ENCODE results near the gene WEE1.
"Not testable (repeated sequence)": the region's sequence is repeated elsewhere in the genome, so short reads cannot be mapped to it uniquely, and the experiment has no call there.

The WEE1 gene

GRCh38 chr11:9573052-9573774, at the start of gene WEE1:
Gene WEE1 (plus strand): TSS chr11:9573670. CDS start chr11:9573934, 264 bp downstream.
- no peak for TF ChIP-seq ZNF274 (IDR thresholded peaks at IDR 0.05; ENCODE audit: low read depth, low read length)
- H3K4me3 ChIP-seq (ENCODE audit: low read length): peak within 1 kb of the TSS; percentile 96

- no peak overlapping the region for H3K4me3 ChIP-seq (ENCODE audit: low read length)
- TF ChIP-seq ZNF274 (IDR thresholded peaks at IDR 0.05; ENCODE audit: low read depth, low read length): no peak
These were observed 49.5 kb upstream of the WEE1 start for GRCh38 chr11:9524001-9524400.

GRCh38 chr11:9525116-9525515, 48.4 kb upstream of the WEE1 start:
- H3K4me3 ChIP-seq (ENCODE audit: low read length): no peak overlapping the region

GRCh38 chr11:9527481-9528135, 45.9 kb upstream of the WEE1 start:
- no peak overlapping the region for H3K4me3 ChIP-seq (ENCODE audit: low read length)
- TF ChIP-seq ZNF274 (IDR thresholded peaks at IDR 0.05; ENCODE audit: low read depth, low read length): no peak

More at GRCh38 chr11:9525116-9525515, 48.4 kb upstream of the WEE1 start:
- TF ChIP-seq ZNF274 (IDR thresholded peaks at IDR 0.05; ENCODE audit: low read depth, low read length): no peak

GRCh38 chr11:9528136-9528501, 45.4 kb upstream of the WEE1 start:
- no peak for TF ChIP-seq ZNF274 (IDR thresholded peaks at IDR 0.05; ENCODE audit: low read depth, low read length)
- H3K4me3 ChIP-seq (ENCODE audit: low read length): no peak overlapping the region

DNA sequence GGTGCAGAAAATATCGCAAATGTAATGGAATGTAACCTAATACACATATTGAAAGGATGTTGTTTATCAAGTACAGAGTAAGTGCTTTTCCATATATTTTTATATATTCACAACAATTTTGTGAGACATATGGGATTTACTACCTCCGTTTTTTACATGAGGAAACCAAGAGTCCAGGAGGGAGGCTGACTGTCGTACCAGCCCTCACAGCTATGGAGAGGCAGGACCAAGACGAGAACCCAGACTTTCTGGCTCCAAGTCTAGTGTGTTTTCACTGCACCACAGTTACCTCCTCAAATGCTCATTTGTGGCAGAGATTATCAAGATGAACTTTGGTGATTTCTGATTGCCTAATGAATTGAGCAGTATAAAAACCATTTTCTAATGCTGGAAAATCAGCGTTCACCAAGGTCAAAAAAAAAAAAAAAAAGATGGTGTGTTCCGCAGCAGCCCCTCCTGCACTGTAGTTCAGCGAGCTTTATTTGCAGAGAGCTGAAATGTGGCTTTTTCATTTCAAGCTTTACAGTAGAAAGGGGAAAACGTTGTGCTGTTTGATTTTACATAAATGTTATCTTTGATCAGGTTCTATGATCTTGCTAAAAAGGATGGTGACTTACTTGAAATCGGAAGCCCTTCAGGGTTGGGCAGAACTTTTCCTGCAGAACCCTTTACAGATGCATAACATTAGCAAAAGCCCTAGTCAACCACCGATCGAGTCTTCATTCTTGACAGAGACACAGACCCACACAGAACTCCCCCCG, 44.7 kb upstream of the WEE1 start:
- no peak overlapping the region for H3K4me3 ChIP-seq (ENCODE audit: low read length)

DNA sequence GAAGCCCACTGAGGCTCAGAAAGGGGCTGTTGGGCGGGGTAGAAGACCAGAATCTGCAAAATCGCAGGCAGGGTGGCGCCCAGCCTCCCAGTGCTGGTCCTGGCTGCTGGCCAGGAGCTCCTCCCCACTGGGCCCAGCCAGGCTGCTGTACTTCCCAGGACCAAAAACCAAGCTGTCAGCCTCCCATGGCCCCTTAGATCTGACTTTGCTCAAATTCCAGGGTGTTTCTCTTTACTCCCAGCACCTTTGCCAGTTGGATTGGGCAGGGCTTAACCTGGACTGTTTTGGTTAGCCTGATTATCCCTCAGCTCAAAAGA, 44.2 kb upstream of the WEE1 start:
- H3K4me3 ChIP-seq (ENCODE audit: low read length): no peak overlapping the region
- no peak for TF ChIP-seq ZNF274 (IDR thresholded peaks at IDR 0.05; ENCODE audit: low read depth, low read length)

More for the DNA sequence above, 44.7 kb upstream of the WEE1 start:
- no peak for TF ChIP-seq ZNF274 (IDR thresholded peaks at IDR 0.05; ENCODE audit: low read depth, low read length)

- H3K4me3 ChIP-seq (ENCODE audit: low read length): no peak overlapping the region
- no peak for TF ChIP-seq ZNF274 (IDR thresholded peaks at IDR 0.05; ENCODE audit: low read depth, low read length)
These were observed 43.3 kb upstream of the WEE1 start for GRCh38 chr11:9530020-9530621.

DNA sequence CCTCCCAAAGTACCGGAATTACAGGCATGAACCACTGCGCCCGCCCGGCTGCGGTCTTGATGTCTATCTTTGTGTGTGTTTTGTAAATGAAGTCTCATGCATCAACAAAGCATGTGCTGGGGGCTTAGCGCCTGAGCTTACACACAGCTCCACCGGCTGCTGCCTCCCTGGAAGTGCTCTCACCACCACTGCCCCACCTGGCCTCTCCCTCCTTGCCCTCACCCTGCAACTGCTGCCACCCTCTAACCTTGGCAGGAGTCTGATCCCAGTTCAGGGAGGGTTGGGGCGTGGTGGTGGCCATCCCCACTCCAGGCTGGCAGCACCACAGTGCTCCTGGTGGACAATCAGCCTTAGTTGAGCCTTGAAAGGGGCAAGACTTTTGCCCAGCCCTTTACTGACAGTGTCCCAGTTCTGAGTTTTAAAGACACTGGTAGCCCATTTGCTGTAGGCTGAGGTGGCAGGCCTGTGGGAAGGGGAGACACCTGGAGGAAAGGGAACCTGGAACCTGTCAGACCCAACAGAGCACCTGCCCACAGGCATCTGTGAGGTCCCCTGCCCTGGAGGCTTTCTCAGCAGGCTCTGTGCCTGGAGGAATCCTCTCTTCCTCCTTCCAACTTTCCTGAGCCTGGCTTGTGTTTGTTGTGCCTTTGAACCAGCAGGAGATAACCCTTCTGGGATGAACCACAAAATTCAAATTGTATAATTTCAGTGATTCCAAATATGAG, 42.4 kb upstream of the WEE1 start:
- no peak for TF ChIP-seq ZNF274 (IDR thresholded peaks at IDR 0.05; ENCODE audit: low read depth, low read length)
- H3K4me3 ChIP-seq (ENCODE audit: low read length): no peak overlapping the region

- H3K4me3 ChIP-seq (ENCODE audit: low read length): no peak overlapping the region
- TF ChIP-seq ZNF274 (IDR thresholded peaks at IDR 0.05; ENCODE audit: low read depth, low read length): no peak
These were observed 40.4 kb upstream of the WEE1 start for GRCh38 chr11:9533058-9533457.

GRCh38 chr11:9533736-9534473, 39.6 kb upstream of the WEE1 start:
- TF ChIP-seq ZNF274 (IDR thresholded peaks at IDR 0.05; ENCODE audit: low read depth, low read length): no peak
- H3K4me3 ChIP-seq (ENCODE audit: low read length): no peak overlapping the region

DNA sequence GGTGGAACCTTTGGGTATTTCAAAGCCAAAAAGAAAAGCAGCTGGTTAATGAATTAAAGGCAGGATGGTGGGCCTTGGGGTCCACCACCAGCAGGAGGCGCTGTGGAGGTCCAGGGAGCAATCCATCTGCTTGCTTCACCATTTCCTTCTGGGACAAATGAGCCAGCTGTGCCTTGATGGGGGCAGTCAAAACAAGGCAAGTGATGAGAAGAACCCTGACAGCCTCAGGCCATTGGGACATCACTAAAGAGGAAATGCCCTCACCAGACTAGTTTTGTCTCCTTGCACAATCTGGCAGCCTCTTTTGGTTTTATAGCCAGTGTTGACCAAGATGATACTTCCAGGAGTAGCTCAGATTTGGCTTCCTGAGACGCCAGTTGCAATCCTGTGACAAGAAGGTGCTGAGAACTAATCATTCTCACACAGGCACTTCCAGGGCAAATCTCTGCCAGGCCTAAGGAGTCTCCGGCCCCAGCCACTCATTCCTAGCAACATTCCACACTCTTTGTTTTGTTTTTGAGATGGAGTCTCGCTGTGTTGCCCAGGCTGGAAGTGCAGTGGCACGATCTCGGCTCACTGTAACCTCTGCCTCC, 38.2 kb upstream of the WEE1 start:
- no peak overlapping the region for H3K4me3 ChIP-seq (ENCODE audit: low read length)
- TF ChIP-seq ZNF274 (IDR thresholded peaks at IDR 0.05; ENCODE audit: low read depth, low read length): no peak

DNA sequence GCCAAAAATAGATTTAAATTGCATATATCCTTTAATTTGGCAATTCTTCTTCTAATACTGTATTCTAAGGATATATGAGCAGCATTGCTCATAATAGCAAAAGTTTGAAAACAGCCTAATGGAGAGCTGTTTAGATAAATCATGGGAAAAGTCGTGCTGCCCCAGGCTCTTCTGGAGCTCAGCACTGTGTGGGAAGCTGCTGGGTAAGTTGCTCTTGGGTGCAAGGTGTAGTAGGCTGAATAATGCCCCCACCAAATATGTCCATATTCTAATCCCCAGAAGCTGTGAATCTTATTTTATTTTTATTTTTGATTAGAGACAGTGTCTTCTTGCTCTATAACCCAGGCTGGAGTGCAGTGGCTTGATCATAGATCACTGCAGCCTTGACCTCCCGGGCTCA, 34.9 kb upstream of the WEE1 start:
- H3K4me3 ChIP-seq (ENCODE audit: low read length): no peak overlapping the region
- no peak for TF ChIP-seq ZNF274 (IDR thresholded peaks at IDR 0.05; ENCODE audit: low read depth, low read length)

- H3K4me3 ChIP-seq (ENCODE audit: low read length): not testable (repeated sequence)
These were observed 24.3 kb upstream of the WEE1 start for GRCh38 chr11:9549216-9549615.

Data from GM08714 (cell line).